ENCODE results near the gene NFKBIL1. TPM values are rescaled to one million over a fixed set of nuclear protein-coding genes. Genes with fewer than 3 reads are reported as not detected.

Gene NFKBIL1
- polyA plus RNA-seq, 1 of the 3 experiments (the other 2 are of a cell fraction), result 17.1 TPM

- CTCF ChIA-PET, result interaction anchor here (0.9 to 17.6 kb wide), 7 partner anchors 9 to 66 kb away, joined by 3 to 312 read pairs (median 3); partner anchors contain the start of genes ATP6V1G2, LST1 and NFKBIL1
These were observed 27.0 kb downstream of the NFKBIL1 start for GRCh38 chr6:31574106-31575061.

GRCh38 chr6:31575335-31575901 lies 28.0 kb downstream of the NFKBIL1 start, which contains the start of gene TNF:
TNF (plus strand) TSS chr6:31575565; CDS start chr6:31575742, 177 bp downstream.
- ChIA-PET CTCF (interaction anchor here (1.2 to 17.6 kb wide), 4 partner anchors 10 to 28 kb away, joined by 3 to 312 read pairs (median 14); partner anchors contain the start of genes ATP6V1G2, LST1 and NFKBIL1), POLR2A (no interaction called here)
- Histone ChIP-seq H4K20me1 (ENCODE audit: insufficient read depth) (no peaks in the 10 kb centered on the region), H3K27ac (ENCODE audit: low read depth in 2 of 2, low read length in 1 of 2) (no peak within 1 kb of the TSS), H3K9me2 (no peaks in the 10 kb centered on the region), H3K36me3 (replicated peaks in 1 of 2; ENCODE audit: control insufficient read depth in 1 of 2, insufficient read depth in 2 of 2, low read length in 1 of 2) (no peaks in the 10 kb centered on the region), H3K27me3 (ENCODE audit: insufficient read depth) (no peaks in the 10 kb centered on the region), H3K9me3 (no peaks in the 10 kb centered on the region; the same call in 1 of the 2 replicates), H3F3A (replicated peaks; ENCODE audit: insufficient read depth) (peaks cover under 1% of the 10 kb centered on the region), H3K4me2 (no peak within 1 kb of the TSS), H3K4me1 (ENCODE audit: control insufficient read depth in 1 of 2, insufficient read depth in 2 of 2, low read depth in 1 of 2, low read length in 1 of 2) (peaks cover 0 to 2% of the 10 kb centered on the region in 2 experiments; a peak in 1 of 4 replicates), H3K4me3 (ENCODE audit: low read depth in 2 of 2, low read length in 1 of 2) (no peak within 1 kb of the TSS), H2AFZ (ENCODE audit: low read depth) (no peak within 1 kb of the TSS), H3K79me2 (ENCODE audit: insufficient read depth) (no peaks in the 10 kb centered on the region), H3K9ac (no peak within 1 kb of the TSS)
- TF ChIP-seq SIN3A (IDR thresholded peaks at IDR 0.05; ENCODE audit: borderline replicate concordance, low read depth, low read length), result no peak
- TF ChIP-seq GATA2 (CRISPR knock-in tag; IDR thresholded peaks at IDR 0.05), result no peak
- no peak for TF ChIP-seq CTCF (IDR thresholded peaks at IDR 0.05)
- no peak for TF ChIP-seq TAF1 (IDR thresholded peaks at IDR 0.05; ENCODE audit: borderline replicate concordance, low read depth, low read length)
- no peak for TF ChIP-seq PBX3 (IDR thresholded peaks at IDR 0.05)
- no peak for TF ChIP-seq MEF2A (IDR thresholded peaks at IDR 0.05; ENCODE audit: borderline replicate concordance, low read depth)
- no peak for TF ChIP-seq GABPA (IDR thresholded peaks at IDR 0.05; ENCODE audit: low read depth)
- WGBS (ENCODE audit: low lambda C conversion rate), result 81% methylated on average over 11 of the region's 19 CpGs
- DNase-seq, result no peak

More at GRCh38 chr6:31574106-31575061, 27.0 kb downstream of the NFKBIL1 start:
- 65% methylated on average over 14 of the region's 14 CpGs for WGBS (ENCODE audit: low lambda C conversion rate)
- POLR2A ChIA-PET, result no interaction called here
- no peak overlapping the region for H3K27ac ChIP-seq (ENCODE audit: low read depth in 2 of 2, low read length in 1 of 2)
- H3K4me2 ChIP-seq, result no peak overlapping the region
- H3K9ac ChIP-seq, result no peak overlapping the region
- H3K9me2 ChIP-seq, result no peaks in the 10 kb centered on the region
- no peak for TF ChIP-seq GABPA (IDR thresholded peaks at IDR 0.05; ENCODE audit: low read depth)
- TF ChIP-seq MEF2A (IDR thresholded peaks at IDR 0.05; ENCODE audit: borderline replicate concordance, low read depth), result no peak
- TF ChIP-seq MXI1 (IDR thresholded peaks at IDR 0.05; ENCODE audit: low read depth, low read length), result no peak
- TF ChIP-seq PBX3 (IDR thresholded peaks at IDR 0.05), result no peak
- TF ChIP-seq TAF1 (IDR thresholded peaks at IDR 0.05; ENCODE audit: borderline replicate concordance, low read depth, low read length), result no peak
- no peak for TF ChIP-seq SIN3A (IDR thresholded peaks at IDR 0.05; ENCODE audit: borderline replicate concordance, low read depth, low read length)
- TF ChIP-seq FOSL2 (IDR thresholded peaks at IDR 0.05; ENCODE audit: borderline replicate concordance, low read depth), result no peak
- TF ChIP-seq RXRA (IDR thresholded peaks at IDR 0.05; ENCODE audit: borderline replicate concordance, low read depth), result no peak
- TF ChIP-seq RAD21 (IDR thresholded peaks at IDR 0.05; ENCODE audit: low read length), result no peak
- no peak for TF ChIP-seq EP300 (IDR thresholded peaks at IDR 0.05; ENCODE audit: borderline replicate concordance in 1 of 2, low read depth in 1 of 2, low read length in 1 of 2)
- TF ChIP-seq TEAD4 (IDR thresholded peaks at IDR 0.05; ENCODE audit: borderline replicate concordance, insufficient read depth), result no peak
- no peak for TF ChIP-seq RFX5 (IDR thresholded peaks at IDR 0.05; ENCODE audit: low read length)
- TF ChIP-seq CHD2 (IDR thresholded peaks at IDR 0.05; ENCODE audit: low read length, partially characterized antibody), result no peak
- TF ChIP-seq IRF3 (IDR thresholded peaks at IDR 0.05; ENCODE audit: low read depth, low read length), result no peak
- TF ChIP-seq ELF1 (IDR thresholded peaks at IDR 0.05), result no peak
- H4K20me1 ChIP-seq (ENCODE audit: insufficient read depth), result no peaks in the 10 kb centered on the region
- no peaks in the 10 kb centered on the region for H3K79me2 ChIP-seq (ENCODE audit: insufficient read depth)
- H3K27me3 ChIP-seq (ENCODE audit: insufficient read depth), result no peaks in the 10 kb centered on the region
- no peaks in the 10 kb centered on the region; the same call in 1 of the 2 replicates for H3K9me3 ChIP-seq
- no peak overlapping the region for H3K4me3 ChIP-seq (ENCODE audit: low read depth in 2 of 2, low read length in 1 of 2)
- DNase-seq, result no peak
- H3F3A ChIP-seq (replicated peaks; ENCODE audit: insufficient read depth), result peaks cover 2% of the 10 kb centered on the region
- no peaks in the 10 kb centered on the region; a peak in 1 of 4 replicates for H3K4me1 ChIP-seq (ENCODE audit: control insufficient read depth in 1 of 2, insufficient read depth in 2 of 2, low read depth in 1 of 2, low read length in 1 of 2)
- no peak overlapping the region for H2AFZ ChIP-seq (ENCODE audit: low read depth)
- no peaks in the 10 kb centered on the region for H3K36me3 ChIP-seq (replicated peaks in 1 of 2; ENCODE audit: control insufficient read depth in 1 of 2, insufficient read depth in 2 of 2, low read length in 1 of 2)
